Peyer's patch (tissue), 4 donors: Measurements from ENCODE around the gene NFIB. TPM values are rescaled to one million over a fixed set of nuclear protein-coding genes. Genes with fewer than 3 reads are reported as not detected.

Experiments used
- DNase-seq, 3 donors: peaks; one replicate each; pipeline ENCODE4 v3.0.0-alpha.2; 2017 to 2019
- H3K27ac ChIP-seq, 4 donors: fragments of 200-600 bp; sonication (generic); one replicate each; pipeline ENCODE4 v1.5.1; 2016 to 2019
- H3K27me3 ChIP-seq, 2 donors: fragments of 200-600 bp; sonication (generic); one replicate each; pipeline ENCODE4 v1.5.1; 2019
- H3K36me3 ChIP-seq, 3 donors: fragments of 200-600 bp; sonication (generic); one replicate each; pipeline ENCODE4 v1.5.1; 2016 to 2019
- H3K4me1 ChIP-seq, 4 donors: fragments of 200-600 bp; sonication (generic); one replicate each; pipeline ENCODE4 v1.5.1; 2016 to 2019
- H3K4me3 ChIP-seq, 4 donors: fragments of 200-600 bp; sonication (generic); 1 replicate in 3 of 4; 2 replicates in 1 of 4; pipeline ENCODE4 v1.5.1; 2016 to 2019; ENCODE audit warnings: mild to moderate bottlenecking in 1 of 4
- H3K9me3 ChIP-seq, 4 donors: fragments of 200-600 bp; sonication (generic); one replicate each; pipeline ENCODE4 v1.5.1; 2016 to 2019; ENCODE audit warnings: mild to moderate bottlenecking in 1 of 4
- POLR2A ChIP-seq, 2 donors: fragments of 450-650 bp; IDR thresholded peaks; one replicate each; pipeline ENCODE4 v1.5.1; 2017; ENCODE audit warnings: antibody characterized with exemption in 2 of 2, mild to moderate bottlenecking in 2 of 2, moderate library complexity in 2 of 2
- total RNA-seq, 4 donors: library from RNA; depleted of rRNA; stranded (reverse); fragments of >200 nt; gene quantifications; one replicate each; pipeline ENCODE4 v1.1.0, GENCODE V29; 2016
- TF ChIP-seq, protein P1 (sequence below), 6 experiments: fragments of 450-650 bp in 4 of 6; fragments of 200-600 bp in 2 of 6; sonication (generic) in 1 of 6; IDR thresholded peaks; one replicate each; pipeline ENCODE4 v1.5.1; 2017 to 2019; ENCODE audit warnings: antibody characterized with exemption in 6 of 6, mild to moderate bottlenecking in 3 of 6, moderate library complexity in 1 of 6

NFIB gene
- total RNA-seq, 4 donors from 2014 or later, result 89.7 to 229 (median 159) TPM

DNA sequence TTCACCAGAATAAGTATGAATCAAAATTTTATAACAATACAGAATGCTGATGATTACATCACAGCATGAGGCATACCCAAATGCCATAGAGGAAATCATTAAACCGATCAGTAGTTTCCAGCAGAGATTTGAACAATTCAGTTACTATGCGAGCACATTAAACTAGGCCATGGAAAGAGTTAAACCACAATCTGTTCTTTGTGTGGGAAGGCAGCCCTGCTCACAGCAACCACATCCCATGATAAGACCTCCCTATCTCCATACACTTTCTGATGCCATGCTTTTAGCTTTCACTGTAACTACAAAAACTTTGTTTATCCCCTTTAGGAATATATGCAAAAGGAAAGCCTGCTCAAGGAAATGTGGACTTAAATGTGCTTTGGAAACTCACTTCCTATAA, 4.5 kb downstream of the NFIB start:
- Histone ChIP-seq H3K4me3 (peak overlapping the region in 2 of 4 donors; percentile 87 to 90), H3K9me3 (no peaks in the 10 kb centered on the region), H3K27ac (peak overlapping the region in 3 of 4 donors; percentile 3 to 65 (median 14)), H3K36me3 (peaks cover 0 to 7% (median 0%) of the 10 kb centered on the region in 3 donors), H3K27me3 (no peaks in the 10 kb centered on the region), H3K4me1 (peaks cover 0 to 5% (median 0%) of the 10 kb centered on the region in 4 donors)
- TF ChIP-seq POLR2A (IDR thresholded peaks at IDR 0.05), result no peak
- TF ChIP-seq, protein P1, sequence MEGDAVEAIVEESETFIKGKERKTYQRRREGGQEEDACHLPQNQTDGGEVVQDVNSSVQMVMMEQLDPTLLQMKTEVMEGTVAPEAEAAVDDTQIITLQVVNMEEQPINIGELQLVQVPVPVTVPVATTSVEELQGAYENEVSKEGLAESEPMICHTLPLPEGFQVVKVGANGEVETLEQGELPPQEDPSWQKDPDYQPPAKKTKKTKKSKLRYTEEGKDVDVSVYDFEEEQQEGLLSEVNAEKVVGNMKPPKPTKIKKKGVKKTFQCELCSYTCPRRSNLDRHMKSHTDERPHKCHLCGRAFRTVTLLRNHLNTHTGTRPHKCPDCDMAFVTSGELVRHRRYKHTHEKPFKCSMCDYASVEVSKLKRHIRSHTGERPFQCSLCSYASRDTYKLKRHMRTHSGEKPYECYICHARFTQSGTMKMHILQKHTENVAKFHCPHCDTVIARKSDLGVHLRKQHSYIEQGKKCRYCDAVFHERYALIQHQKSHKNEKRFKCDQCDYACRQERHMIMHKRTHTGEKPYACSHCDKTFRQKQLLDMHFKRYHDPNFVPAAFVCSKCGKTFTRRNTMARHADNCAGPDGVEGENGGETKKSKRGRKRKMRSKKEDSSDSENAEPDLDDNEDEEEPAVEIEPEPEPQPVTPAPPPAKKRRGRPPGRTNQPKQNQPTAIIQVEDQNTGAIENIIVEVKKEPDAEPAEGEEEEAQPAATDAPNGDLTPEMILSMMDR (IDR thresholded peaks at IDR 0.05), result no peak
- DNase-seq, result no peak

GRCh38 chr9:14308853-14309145, 5.1 kb downstream of the NFIB start:
- Histone ChIP-seq H3K36me3 (peaks cover 0 to 7% (median 0%) of the 10 kb centered on the region in 3 donors), H3K4me1 (peaks cover 0 to 5% (median 0%) of the 10 kb centered on the region in 4 donors), H3K27me3 (no peaks in the 10 kb centered on the region), H3K27ac (peak overlapping the region in 3 of 4 donors; percentile 3 to 65 (median 14)), H3K9me3 (no peaks in the 10 kb centered on the region), H3K4me3 (peak overlapping the region in 2 of 4 donors; percentile 12 to 90)
- TF ChIP-seq POLR2A (IDR thresholded peaks at IDR 0.05), result no peak
- TF ChIP-seq, protein P1 (IDR thresholded peaks at IDR 0.05), result no peak
- no peak for DNase-seq

DNA sequence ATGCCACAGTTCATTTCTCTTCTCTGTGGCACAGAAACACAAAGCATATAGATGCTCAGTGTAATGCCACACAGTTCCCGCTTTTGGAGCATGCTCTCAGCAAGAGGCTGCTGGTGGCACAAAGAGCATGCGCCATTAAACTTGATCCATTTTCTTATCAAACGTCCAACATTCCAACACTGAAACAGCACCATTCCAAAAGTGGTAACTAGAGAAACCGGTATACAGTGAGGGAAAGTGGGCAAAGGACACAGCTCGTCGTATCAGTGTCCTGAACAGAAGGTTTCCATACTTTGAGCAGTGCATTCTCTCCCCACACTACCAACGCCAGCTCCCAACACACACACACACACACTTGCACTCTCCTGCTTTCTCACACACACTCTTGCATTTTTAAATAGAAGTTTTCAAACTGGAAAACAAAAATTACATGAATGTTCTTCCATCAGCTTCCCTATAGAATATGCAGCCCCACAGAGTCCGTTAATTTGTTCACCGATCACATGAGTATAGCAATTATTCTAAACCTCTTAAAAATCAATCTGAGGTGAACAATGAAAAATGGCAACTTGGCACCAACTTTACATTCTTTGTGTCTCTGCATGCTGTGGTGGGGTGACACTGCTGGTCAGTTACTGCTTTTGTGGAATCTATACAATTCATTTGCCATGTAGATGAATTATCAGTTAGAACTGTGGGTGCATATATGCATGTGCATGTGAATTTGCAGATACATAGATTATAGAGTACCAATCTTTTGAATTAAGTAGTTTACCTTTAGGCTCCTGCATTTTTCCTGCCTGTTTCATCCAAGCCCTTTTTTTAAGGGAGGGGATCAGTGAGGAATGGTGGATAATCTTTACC, 5.7 kb downstream of the NFIB start:
- Histone ChIP-seq H3K9me3 (no peaks in the 10 kb centered on the region), H3K4me3 (peak overlapping the region in 2 of 4 donors; percentile 12 to 90), H3K27ac (peak overlapping the region in 1 of 4 donors; percentile 14), H3K36me3 (peaks cover 0 to 7% (median 0%) of the 10 kb centered on the region in 3 donors), H3K27me3 (no peaks in the 10 kb centered on the region), H3K4me1 (peaks cover 0 to 8% (median 0%) of the 10 kb centered on the region in 4 donors)
- DNase-seq, result no peak
- TF ChIP-seq, protein P1 (IDR thresholded peaks at IDR 0.05), result no peak
- TF ChIP-seq POLR2A (IDR thresholded peaks at IDR 0.05), result no peak

- DNase-seq, result no peak
- Histone ChIP-seq H3K36me3 (peaks cover 0 to 7% (median 0%) of the 10 kb centered on the region in 3 donors), H3K4me1 (peaks cover 0 to 19% (median 0%) of the 10 kb centered on the region in 4 donors), H3K4me3 (no peak overlapping the region), H3K27ac (no peak overlapping the region), H3K9me3 (no peaks in the 10 kb centered on the region), H3K27me3 (no peaks in the 10 kb centered on the region)
- no peak for TF ChIP-seq POLR2A (IDR thresholded peaks at IDR 0.05)
- TF ChIP-seq, protein P1 (IDR thresholded peaks at IDR 0.05), result no peak
These were observed 7.0 kb downstream of the NFIB start for GRCh38 chr9:14306672-14307660.

DNA sequence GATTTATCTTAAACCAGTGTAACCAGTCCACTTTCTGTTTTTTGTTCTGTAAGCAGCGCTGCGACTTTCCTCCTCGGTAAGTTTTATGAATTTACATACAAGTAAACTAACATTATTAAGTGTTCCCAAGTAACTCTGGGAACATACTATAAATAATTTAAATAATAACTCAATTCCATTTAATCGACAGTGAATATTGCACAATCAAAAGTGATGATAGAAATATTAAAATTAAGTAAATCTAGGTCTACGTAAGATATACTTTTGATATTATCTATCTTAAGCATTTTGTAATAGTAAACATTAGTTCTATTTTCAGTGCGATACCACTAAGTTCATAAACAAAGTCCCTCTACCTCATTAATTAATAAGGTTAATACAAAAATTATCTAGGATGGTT, 7.8 kb downstream of the NFIB start:
- DNase-seq, result no peak
- TF ChIP-seq, protein P1 (IDR thresholded peaks at IDR 0.05), result no peak
- TF ChIP-seq POLR2A (IDR thresholded peaks at IDR 0.05), result no peak
- Histone ChIP-seq H3K36me3 (peaks cover 0 to 7% (median 0%) of the 10 kb centered on the region in 3 donors), H3K4me3 (no peak overlapping the region), H3K4me1 (peaks cover 0 to 27% (median 1%) of the 10 kb centered on the region in 4 donors), H3K27ac (no peak overlapping the region), H3K27me3 (no peaks in the 10 kb centered on the region), H3K9me3 (no peaks in the 10 kb centered on the region)
